GM21786 (cell line): ENCODE measurements around the gene FLT3.
"Not testable (repeated sequence)": the region's sequence is repeated elsewhere in the genome, so short reads cannot be mapped to it uniquely, and the experiment has no call there.

Experiments
- ATAC-seq: cut with Tn5 transposase; IDR thresholded peaks from one replicate; pipeline ENCODE4 v1.9.1; 2021; ENCODE audit not compliant: unreplicated experiment

FLT3 gene

GRCh38 chr13:28005016-28005415 lies 95.4 kb downstream of the FLT3 start:
- ATAC-seq: not testable (repeated sequence)

GRCh38 chr13:28002886-28003698 lies 97.3 kb downstream of the FLT3 start:
- no peak for ATAC-seq

GRCh38 chr13:28001837-28002473 lies 98.4 kb downstream of the FLT3 start:
- ATAC-seq: no peak

GRCh38 chr13:28001049-28001448 lies 99.3 kb downstream of the FLT3 start:
- ATAC-seq: no peak

- ATAC-seq: no peak
These were observed 99.8 kb downstream of the FLT3 start for GRCh38 chr13:28000567-28000966.

- ATAC-seq: no peak
These were observed 102.4 kb downstream of the FLT3 start for GRCh38 chr13:27997904-27998522.

GRCh38 chr13:27991881-27992280 lies 108.5 kb downstream of the FLT3 start:
- ATAC-seq: no peak

GRCh38 chr13:27988520-27988919 lies 111.9 kb downstream of the FLT3 start, which contains the start of gene URAD:
Gene URAD, minus strand, starts transcription at chr13:27988693. Its CDS starts 56 bp downstream, at chr13:27988637.
- no peak for ATAC-seq

- no peak for ATAC-seq
These were observed 114.8 kb downstream of the FLT3 start for GRCh38 chr13:27985600-27985999.

- no peak for ATAC-seq
These were observed 118.0 kb downstream of the FLT3 start for GRCh38 chr13:27982361-27982760.

- no peak for ATAC-seq
These were observed 119.2 kb downstream of the FLT3 start for GRCh38 chr13:27981006-27981708.

- no peak for ATAC-seq
These were observed 119.9 kb downstream of the FLT3 start for GRCh38 chr13:27980280-27980998.

GRCh38 chr13:27979765-27980279 lies 120.6 kb downstream of the FLT3 start:
- ATAC-seq: no peak

GRCh38 chr13:27979001-27979643 lies 121.3 kb downstream of the FLT3 start:
- no peak for ATAC-seq

GRCh38 chr13:27978301-27978968 lies 121.9 kb downstream of the FLT3 start:
- no peak for ATAC-seq

- no peak for ATAC-seq
These were observed 122.7 kb downstream of the FLT3 start for GRCh38 chr13:27977476-27978300.

GRCh38 chr13:27976362-27977091 lies 123.8 kb downstream of the FLT3 start:
- ATAC-seq: no peak
